ENCODE measurements around the gene HOXC6. TPM values are rescaled to one million over a fixed set of nuclear protein-coding genes. Genes with fewer than 3 reads are reported as not detected.

HOXC6 gene
- total and polyA plus RNA-seq, 8 donors = 0.14 to 0.41 (median 0.28) TPM; not detected in 2

DNA sequence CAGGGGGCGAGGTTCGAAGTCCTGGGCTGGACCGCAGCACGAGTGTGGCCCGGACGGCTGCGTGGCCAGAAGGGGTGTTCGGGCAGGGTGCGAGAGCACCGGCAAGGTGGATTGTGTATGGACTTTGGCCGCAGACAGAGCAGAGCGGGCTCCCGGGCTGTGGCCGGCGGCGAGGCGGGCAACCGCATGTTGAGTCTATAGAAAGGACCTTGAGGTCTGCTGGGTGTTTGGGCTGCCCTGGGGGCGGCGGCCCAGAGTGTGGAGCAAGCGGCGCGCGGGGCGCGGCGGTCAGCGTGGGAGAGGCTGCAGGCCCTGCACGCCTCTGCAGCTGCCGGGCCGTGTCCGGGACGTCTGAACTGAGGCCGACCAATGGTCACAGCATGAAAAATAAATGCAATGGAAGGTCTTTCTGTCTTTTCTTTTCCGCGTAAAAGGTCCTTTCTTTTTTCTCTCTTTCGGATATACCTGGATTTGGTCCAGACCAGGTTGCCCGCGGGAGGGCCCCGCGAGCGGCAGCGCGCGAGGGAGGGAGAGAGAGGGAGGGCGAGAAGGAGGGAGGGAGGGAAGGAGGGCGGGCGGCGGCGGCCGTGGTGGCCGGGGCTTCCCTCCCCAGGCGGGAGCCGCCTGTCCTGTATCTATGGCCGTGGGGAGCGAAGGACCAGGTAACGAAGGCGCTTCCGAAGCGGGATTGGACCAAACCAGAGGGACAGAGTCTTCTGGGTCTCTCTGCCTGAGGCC is 33.8 kb upstream of the HOXC6 start:
- FAIRE-seq (no peak), ATAC-seq (peak; percentile 35 to 69 (median 59)), DNase-seq (peak in 2 of 6 donors; percentile 14 to 71)
- Histone ChIP-seq H3K27me3 (peaks cover 0 to 81% (median 11%) of the 10 kb centered on the region in 4 donors), H3K27ac (no peak overlapping the region), H3K36me3 (no peaks in the 10 kb centered on the region), H3K9me3 (no peaks in the 10 kb centered on the region), H3K4me3 (peak overlapping the region in 2 of 4 donors; percentile 10 to 43), H3K4me1 (peaks cover 0 to 16% (median 14%) of the 10 kb centered on the region in 3 donors)
- TF ChIP-seq, protein P1, sequence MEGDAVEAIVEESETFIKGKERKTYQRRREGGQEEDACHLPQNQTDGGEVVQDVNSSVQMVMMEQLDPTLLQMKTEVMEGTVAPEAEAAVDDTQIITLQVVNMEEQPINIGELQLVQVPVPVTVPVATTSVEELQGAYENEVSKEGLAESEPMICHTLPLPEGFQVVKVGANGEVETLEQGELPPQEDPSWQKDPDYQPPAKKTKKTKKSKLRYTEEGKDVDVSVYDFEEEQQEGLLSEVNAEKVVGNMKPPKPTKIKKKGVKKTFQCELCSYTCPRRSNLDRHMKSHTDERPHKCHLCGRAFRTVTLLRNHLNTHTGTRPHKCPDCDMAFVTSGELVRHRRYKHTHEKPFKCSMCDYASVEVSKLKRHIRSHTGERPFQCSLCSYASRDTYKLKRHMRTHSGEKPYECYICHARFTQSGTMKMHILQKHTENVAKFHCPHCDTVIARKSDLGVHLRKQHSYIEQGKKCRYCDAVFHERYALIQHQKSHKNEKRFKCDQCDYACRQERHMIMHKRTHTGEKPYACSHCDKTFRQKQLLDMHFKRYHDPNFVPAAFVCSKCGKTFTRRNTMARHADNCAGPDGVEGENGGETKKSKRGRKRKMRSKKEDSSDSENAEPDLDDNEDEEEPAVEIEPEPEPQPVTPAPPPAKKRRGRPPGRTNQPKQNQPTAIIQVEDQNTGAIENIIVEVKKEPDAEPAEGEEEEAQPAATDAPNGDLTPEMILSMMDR (IDR thresholded peaks at IDR 0.05) = no peak
- WGBS, 2 donors = 3 to 4% methylated on average over 46 to 60 of the region's 60 CpGs
- intact Hi-C loops (cut with DNase I) = no loop called here

DNA sequence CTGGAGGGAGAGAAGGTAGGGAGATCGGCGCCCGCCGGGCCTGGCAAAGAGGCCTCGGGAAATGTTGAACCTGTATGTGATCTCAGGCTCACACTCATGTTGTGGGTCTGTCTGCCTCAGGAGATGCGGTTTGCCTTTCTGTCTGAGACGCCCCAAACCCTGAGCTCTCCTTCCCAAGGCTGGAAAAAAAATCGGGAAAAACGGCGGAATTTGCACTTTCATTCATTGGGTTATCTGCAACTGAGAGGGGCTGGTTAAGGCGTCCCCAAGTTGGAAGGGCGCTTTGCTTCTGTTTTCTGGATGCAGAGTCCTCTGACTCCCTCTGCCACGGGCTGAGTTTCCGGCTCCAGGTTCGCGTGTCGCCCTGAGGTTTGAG is 33.2 kb upstream of the HOXC6 start:
- Histone ChIP-seq H3K27me3 (peaks cover 0 to 81% (median 12%) of the 10 kb centered on the region in 4 donors), H3K36me3 (no peaks in the 10 kb centered on the region), H3K4me3 (peak overlapping the region in 1 of 4 donors; percentile 43), H3K27ac (no peak overlapping the region), H3K4me1 (peaks cover 0 to 16% (median 12%) of the 10 kb centered on the region in 3 donors), H3K9me3 (no peaks in the 10 kb centered on the region)
- TF ChIP-seq, protein P1 (IDR thresholded peaks at IDR 0.05) = no peak
- intact Hi-C loops (cut with DNase I) = no loop called here
- FAIRE-seq (no peak), ATAC-seq (peak in 3 of 4 donors; percentile 11 to 43 (median 28)), DNase-seq (no peak)
- 7 to 9% methylated on average over 17 of the region's 17 CpGs for WGBS, 2 donors

DNA sequence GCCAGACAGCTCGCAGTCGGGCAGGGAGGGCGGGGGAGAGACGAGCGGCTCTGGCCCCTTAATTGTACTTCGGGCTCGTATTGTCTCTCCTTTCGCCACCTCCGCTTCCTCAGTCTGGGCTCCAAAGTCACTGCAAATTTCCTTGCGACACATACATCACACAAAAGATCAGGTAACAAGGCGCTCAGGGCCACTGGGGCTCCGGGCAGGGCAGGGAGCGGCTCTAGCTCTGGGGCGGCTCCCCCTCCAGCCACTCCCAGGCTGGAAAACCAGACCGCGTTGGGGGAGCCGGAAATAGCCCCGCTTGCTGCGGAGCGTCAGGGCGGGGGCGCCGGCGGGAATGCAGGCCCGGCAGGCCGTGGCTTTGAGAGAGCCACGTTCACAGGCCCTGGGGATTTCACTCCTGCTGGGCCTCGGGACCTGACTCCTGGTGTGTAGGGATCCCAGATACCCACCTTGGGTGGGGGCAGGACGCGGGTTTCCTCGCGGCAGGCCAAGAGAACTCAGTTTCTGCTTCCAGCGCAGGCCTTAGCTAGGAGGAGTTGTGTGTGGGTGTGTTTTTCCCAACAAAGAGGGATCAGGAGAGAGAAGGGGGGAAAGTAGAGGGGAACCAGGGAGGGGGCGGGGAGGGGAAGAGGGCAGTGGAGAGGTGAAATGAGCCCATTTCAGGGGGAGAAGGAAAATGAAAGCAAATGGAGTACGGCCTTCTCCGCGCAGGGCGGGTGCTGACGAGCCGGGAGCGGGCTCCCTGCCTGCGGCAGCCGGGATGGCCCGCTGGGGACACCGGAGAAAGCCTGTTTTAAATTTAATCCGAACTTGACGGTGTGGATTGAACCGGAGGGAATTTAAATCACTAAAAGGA is 32.6 kb upstream of the HOXC6 start:
- WGBS, 2 donors = 12 to 15% methylated on average over 48 of the region's 48 CpGs
- TF ChIP-seq, protein P1 (IDR thresholded peaks at IDR 0.05) = no peak
- Histone ChIP-seq H3K36me3 (no peaks in the 10 kb centered on the region), H3K27ac (no peak overlapping the region), H3K4me3 (peak overlapping the region in 2 of 4 donors; percentile 15 to 43), H3K4me1 (peaks cover 0 to 16% (median 12%) of the 10 kb centered on the region in 3 donors), H3K27me3 (peaks cover 0 to 81% (median 14%) of the 10 kb centered on the region in 4 donors), H3K9me3 (no peaks in the 10 kb centered on the region)
- intact Hi-C loops (cut with DNase I) = no loop called here
- peak; percentile 14 to 57 (median 21) for ATAC-seq
- FAIRE-seq = no peak
- peak in 1 of 6 donors; percentile 27 for DNase-seq

DNA sequence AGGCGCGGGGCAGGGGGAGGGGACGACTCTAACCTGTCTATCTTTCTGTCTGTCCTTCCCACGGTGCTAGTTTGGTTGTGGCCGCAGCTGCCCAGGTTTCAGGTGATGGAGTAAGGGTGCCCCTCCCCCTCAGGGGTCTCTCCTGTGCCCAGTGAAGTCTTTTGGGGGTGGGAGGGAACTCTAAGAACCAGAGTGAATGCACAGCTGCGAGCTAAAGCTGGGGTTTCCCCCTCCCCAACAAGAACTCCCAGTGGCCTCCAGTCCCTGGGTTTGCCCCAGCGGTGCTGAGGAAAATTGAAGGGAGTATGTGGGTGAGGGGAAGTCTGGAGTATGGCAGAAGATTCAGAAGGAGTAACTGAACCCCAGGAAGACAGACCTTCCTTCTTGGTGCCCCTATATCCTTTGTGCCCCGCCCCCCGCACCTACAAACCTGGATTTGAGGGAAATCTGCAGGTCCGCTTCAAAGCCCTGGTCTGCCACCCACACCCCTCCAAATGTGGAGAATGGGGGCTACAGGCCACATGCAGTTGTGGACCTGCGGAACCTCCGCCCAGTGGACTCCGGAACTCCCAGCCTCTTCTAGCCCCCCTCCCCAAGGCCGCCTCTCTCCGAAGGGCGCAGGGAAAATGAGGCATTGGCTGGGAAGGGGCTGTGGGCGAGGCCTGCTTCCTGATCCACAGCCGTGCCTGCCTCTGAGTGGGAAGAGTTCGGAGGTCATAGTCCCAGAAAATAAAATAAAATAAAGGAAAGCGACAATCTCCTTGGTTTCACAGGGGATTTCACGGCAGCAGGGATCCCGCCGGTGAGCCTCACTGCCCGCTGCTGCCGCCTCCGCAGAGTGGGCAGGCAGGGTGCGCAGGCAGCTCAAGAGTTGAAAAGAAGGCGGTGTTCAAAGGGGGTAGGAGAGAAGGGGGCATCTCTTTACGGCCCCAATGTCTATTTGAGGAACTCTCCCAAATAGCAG is 31.7 kb upstream of the HOXC6 start:
- Histone ChIP-seq H3K4me1 (peaks cover 0 to 16% (median 12%) of the 10 kb centered on the region in 3 donors), H3K27ac (no peak overlapping the region), H3K4me3 (peak overlapping the region in 2 of 4 donors; percentile 15 to 43), H3K36me3 (no peaks in the 10 kb centered on the region), H3K27me3 (peaks cover 0 to 81% (median 13%) of the 10 kb centered on the region in 4 donors), H3K9me3 (no peaks in the 10 kb centered on the region)
- TF ChIP-seq, protein P1 (IDR thresholded peaks at IDR 0.05) = no peak
- peak in 1 of 6 donors; percentile 11 for DNase-seq
- no peak for ATAC-seq
- FAIRE-seq = no peak
- intact Hi-C loops (cut with DNase I) = no loop called here
- 54 to 55% methylated on average over 29 of the region's 29 CpGs for WGBS, 2 donors
